ENCODE results near the gene MORN1. TPM values are rescaled to one million over a fixed set of nuclear protein-coding genes. Genes with fewer than 3 reads are reported as not detected.

Gene MORN1
- total and polyA plus RNA-seq, 4 donors, result 2.3 to 6.9 (median 3.6) TPM

DNA sequence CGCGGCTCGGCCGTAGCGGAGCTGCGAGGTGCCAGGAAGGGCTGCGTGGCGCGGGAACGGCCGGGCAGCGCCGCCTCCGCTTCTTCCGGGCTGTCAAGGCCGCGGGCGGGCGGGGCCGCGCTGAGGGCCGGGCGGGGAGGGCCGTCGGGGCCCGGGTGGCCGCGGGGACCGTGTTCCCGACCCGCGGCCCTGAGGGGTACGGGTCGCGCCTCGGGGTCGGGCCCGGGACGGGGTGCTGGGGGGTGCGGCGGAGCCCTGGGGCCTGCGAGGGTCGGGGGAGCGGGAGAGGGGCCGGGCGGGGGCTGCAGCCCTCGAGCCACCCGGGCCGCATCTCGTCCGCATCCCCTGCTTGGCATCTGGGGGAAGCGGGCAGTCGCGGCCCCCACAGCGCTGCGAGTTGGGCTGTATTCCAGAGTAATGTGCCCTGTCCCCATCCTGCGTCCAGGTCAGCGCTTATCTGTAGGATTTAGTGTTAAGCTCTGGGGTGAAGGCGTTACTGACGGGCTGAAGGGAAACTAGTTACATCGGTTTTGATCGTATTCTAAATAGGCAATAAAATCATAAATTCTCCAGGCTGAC is 666 bp upstream of the MORN1 start (continued):
- no peak for TF ChIP-seq EGR1 (IDR thresholded peaks at IDR 0.05; ENCODE audit: low read depth in 2 of 2)

DNA sequence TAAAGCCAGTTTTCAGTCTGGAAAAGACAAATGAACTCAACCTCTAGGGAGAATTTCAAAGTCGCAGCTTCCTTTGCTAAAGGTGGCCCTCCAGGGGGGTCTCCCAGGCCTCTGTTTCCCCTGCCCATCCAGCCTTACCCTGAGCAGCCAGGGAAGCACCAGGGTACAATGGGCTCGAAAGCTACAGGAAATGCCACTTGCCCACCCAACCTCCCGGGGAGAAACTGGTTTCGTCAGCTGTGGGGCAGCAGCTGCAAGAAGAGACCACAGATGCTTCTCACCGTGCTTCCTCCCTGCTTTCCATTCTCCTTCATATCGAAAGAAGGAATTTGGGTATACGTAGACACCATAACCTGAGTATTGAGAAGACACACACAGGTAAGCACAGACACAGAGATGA is 1.7 kb downstream of the MORN1 start:
- H3K4me1 ChIP-seq (ENCODE audit: control insufficient read depth in 4 of 4, insufficient read depth in 4 of 4, low read length in 3 of 4), result peaks cover 3 to 37% (median 34%) of the 10 kb centered on the region in 4 donors
- TF ChIP-seq TAF1 (conservative IDR thresholded peaks at IDR 0.05) (no peak), SP1 (IDR thresholded peaks at IDR 0.05) (no peak), YY1 (IDR thresholded peaks at IDR 0.05) (no peak), GABPA (IDR thresholded peaks at IDR 0.05 in 1 of 2, conservative IDR thresholded peaks at IDR 0.05 in 1 of 2) (no peak), NR2F2 (IDR thresholded peaks at IDR 0.05) (no peak)
- TF ChIP-seq, protein P1, sequence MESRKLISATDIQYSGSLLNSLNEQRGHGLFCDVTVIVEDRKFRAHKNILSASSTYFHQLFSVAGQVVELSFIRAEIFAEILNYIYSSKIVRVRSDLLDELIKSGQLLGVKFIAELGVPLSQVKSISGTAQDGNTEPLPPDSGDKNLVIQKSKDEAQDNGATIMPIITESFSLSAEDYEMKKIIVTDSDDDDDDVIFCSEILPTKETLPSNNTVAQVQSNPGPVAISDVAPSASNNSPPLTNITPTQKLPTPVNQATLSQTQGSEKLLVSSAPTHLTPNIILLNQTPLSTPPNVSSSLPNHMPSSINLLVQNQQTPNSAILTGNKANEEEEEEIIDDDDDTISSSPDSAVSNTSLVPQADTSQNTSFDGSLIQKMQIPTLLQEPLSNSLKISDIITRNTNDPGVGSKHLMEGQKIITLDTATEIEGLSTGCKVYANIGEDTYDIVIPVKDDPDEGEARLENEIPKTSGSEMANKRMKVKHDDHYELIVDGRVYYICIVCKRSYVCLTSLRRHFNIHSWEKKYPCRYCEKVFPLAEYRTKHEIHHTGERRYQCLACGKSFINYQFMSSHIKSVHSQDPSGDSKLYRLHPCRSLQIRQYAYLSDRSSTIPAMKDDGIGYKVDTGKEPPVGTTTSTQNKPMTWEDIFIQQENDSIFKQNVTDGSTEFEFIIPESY (IDR thresholded peaks at IDR 0.05), result no peak
- WGBS, result 91% methylated on average over 7 of the region's 7 CpGs

DNA sequence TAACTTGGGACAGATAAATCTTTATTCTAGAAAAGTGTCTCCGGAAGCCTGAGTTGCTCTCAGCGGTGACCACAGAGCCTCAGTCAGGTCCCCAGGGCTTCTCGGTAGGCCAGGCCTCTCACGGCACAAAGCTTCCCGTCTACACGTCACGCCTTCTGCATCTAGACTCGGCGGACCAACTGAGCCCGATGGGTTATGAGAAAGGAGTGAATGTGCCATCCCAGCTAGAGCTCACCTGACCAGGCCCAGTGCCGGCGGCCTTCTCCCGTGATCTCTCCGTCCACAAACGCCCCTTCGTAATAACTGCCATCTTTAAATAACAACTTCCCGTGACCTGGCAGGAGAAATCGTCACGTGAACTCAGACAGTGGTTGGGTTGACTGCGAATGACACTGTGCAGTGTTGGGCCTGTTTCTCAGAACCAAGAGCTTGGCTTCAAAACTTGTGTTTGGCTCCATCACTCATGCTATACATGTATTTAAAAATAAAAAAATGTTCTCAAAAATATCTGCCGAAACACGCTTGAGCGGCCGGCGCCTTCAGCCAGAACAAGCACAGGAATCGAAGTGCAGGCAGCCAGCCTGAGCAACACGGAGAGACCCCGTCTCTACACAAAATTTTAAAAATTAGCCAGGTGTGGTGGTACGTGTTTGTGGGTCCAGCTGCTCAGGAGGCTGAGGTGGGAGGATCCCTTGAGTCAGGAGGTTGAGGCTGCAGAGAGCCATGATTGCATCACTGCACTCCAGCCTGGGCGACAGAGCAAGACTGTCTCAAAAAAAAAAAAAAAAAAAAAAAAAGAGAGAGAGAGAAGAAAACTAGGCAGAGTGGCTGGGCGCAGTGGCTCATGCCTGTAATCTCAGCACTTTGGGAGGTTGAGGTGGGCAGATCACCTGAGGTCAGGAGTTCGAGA is 3.1 kb downstream of the MORN1 start:
- Histone ChIP-seq H3K4me1 (ENCODE audit: control insufficient read depth in 4 of 4, insufficient read depth in 4 of 4, low read length in 3 of 4) (peaks cover 0 to 25% (median 21%) of the 10 kb centered on the region in 4 donors), H3K4me3 (ENCODE audit: low read depth in 1 of 3, low read length in 3 of 3) (no peak overlapping the region), H3K36me3 (ENCODE audit: control insufficient read depth in 4 of 4, insufficient read depth in 3 of 4, low read depth in 1 of 4, low read length in 3 of 4) (no peaks in the 10 kb centered on the region), H3K9me3 (ENCODE audit: control insufficient read depth in 4 of 4, low read length in 3 of 4) (no peaks in the 10 kb centered on the region), H3K27ac (ENCODE audit: low read depth in 1 of 2, low read length in 2 of 2) (no peak overlapping the region), H3K27me3 (ENCODE audit: control insufficient read depth in 4 of 4, insufficient read depth in 4 of 4, low read length in 3 of 4) (no peaks in the 10 kb centered on the region), H3K9ac (ENCODE audit: low read depth in 1 of 2, low read length in 2 of 2) (no peak overlapping the region)
- 96% methylated on average over 32 of the region's 32 CpGs for WGBS
- no peak for DNase-seq (ENCODE audit: low spot score)
- no peak for TF ChIP-seq TAF1 (conservative IDR thresholded peaks at IDR 0.05)
- TF ChIP-seq, protein P2, sequence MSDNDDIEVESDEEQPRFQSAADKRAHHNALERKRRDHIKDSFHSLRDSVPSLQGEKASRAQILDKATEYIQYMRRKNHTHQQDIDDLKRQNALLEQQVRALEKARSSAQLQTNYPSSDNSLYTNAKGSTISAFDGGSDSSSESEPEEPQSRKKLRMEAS (IDR thresholded peaks at IDR 0.05), result no peak
- no peak for TF ChIP-seq NR2F2 (IDR thresholded peaks at IDR 0.05)
- TF ChIP-seq, protein P3, sequence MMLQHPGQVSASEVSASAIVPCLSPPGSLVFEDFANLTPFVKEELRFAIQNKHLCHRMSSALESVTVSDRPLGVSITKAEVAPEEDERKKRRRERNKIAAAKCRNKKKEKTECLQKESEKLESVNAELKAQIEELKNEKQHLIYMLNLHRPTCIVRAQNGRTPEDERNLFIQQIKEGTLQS (IDR thresholded peaks at IDR 0.05), result no peak
- TF ChIP-seq, protein P4, sequence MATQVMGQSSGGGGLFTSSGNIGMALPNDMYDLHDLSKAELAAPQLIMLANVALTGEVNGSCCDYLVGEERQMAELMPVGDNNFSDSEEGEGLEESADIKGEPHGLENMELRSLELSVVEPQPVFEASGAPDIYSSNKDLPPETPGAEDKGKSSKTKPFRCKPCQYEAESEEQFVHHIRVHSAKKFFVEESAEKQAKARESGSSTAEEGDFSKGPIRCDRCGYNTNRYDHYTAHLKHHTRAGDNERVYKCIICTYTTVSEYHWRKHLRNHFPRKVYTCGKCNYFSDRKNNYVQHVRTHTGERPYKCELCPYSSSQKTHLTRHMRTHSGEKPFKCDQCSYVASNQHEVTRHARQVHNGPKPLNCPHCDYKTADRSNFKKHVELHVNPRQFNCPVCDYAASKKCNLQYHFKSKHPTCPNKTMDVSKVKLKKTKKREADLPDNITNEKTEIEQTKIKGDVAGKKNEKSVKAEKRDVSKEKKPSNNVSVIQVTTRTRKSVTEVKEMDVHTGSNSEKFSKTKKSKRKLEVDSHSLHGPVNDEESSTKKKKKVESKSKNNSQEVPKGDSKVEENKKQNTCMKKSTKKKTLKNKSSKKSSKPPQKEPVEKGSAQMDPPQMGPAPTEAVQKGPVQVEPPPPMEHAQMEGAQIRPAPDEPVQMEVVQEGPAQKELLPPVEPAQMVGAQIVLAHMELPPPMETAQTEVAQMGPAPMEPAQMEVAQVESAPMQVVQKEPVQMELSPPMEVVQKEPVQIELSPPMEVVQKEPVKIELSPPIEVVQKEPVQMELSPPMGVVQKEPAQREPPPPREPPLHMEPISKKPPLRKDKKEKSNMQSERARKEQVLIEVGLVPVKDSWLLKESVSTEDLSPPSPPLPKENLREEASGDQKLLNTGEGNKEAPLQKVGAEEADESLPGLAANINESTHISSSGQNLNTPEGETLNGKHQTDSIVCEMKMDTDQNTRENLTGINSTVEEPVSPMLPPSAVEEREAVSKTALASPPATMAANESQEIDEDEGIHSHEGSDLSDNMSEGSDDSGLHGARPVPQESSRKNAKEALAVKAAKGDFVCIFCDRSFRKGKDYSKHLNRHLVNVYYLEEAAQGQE (IDR thresholded peaks at IDR 0.05), result no peak
- TF ChIP-seq GABPA (IDR thresholded peaks at IDR 0.05 in 1 of 2, conservative IDR thresholded peaks at IDR 0.05 in 1 of 2), result no peak
- no peak for TF ChIP-seq FOXA1 (IDR thresholded peaks at IDR 0.05)
- TF ChIP-seq, protein P5, sequence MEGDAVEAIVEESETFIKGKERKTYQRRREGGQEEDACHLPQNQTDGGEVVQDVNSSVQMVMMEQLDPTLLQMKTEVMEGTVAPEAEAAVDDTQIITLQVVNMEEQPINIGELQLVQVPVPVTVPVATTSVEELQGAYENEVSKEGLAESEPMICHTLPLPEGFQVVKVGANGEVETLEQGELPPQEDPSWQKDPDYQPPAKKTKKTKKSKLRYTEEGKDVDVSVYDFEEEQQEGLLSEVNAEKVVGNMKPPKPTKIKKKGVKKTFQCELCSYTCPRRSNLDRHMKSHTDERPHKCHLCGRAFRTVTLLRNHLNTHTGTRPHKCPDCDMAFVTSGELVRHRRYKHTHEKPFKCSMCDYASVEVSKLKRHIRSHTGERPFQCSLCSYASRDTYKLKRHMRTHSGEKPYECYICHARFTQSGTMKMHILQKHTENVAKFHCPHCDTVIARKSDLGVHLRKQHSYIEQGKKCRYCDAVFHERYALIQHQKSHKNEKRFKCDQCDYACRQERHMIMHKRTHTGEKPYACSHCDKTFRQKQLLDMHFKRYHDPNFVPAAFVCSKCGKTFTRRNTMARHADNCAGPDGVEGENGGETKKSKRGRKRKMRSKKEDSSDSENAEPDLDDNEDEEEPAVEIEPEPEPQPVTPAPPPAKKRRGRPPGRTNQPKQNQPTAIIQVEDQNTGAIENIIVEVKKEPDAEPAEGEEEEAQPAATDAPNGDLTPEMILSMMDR (IDR thresholded peaks at IDR 0.05; ENCODE audit: low read depth, low read length, missing input control), result no peak
- TF ChIP-seq RAD21 (IDR thresholded peaks at IDR 0.05), result no peak
- TF ChIP-seq, protein P1 (IDR thresholded peaks at IDR 0.05), result no peak
- no peak for TF ChIP-seq EGR1 (IDR thresholded peaks at IDR 0.05; ENCODE audit: low read depth in 2 of 2)
- no peak for TF ChIP-seq FOXA2 (IDR thresholded peaks at IDR 0.05)
- TF ChIP-seq SP1 (IDR thresholded peaks at IDR 0.05), result no peak
- no peak for TF ChIP-seq YY1 (IDR thresholded peaks at IDR 0.05)
- TF ChIP-seq JUND (IDR thresholded peaks at IDR 0.05), result no peak
- no peak for TF ChIP-seq HNF4G (IDR thresholded peaks at IDR 0.05)
- no peak for TF ChIP-seq RXRA (IDR thresholded peaks at IDR 0.05)

More for the DNA sequence above, 1.7 kb downstream of the MORN1 start:
- no peak overlapping the region for H3K27ac ChIP-seq (ENCODE audit: low read depth in 1 of 2, low read length in 2 of 2)
- H3K36me3 ChIP-seq (ENCODE audit: control insufficient read depth in 4 of 4, insufficient read depth in 3 of 4, low read depth in 1 of 4, low read length in 3 of 4), result no peaks in the 10 kb centered on the region
- no peak overlapping the region for H3K9ac ChIP-seq (ENCODE audit: low read depth in 1 of 2, low read length in 2 of 2)
- DNase-seq (ENCODE audit: low spot score), result no peak
- no peak overlapping the region for H3K4me3 ChIP-seq (ENCODE audit: low read depth in 1 of 3, low read length in 3 of 3)
- H3K27me3 ChIP-seq (ENCODE audit: control insufficient read depth in 4 of 4, insufficient read depth in 4 of 4, low read length in 3 of 4), result no peaks in the 10 kb centered on the region
- H3K9me3 ChIP-seq (ENCODE audit: control insufficient read depth in 4 of 4, low read length in 3 of 4), result no peaks in the 10 kb centered on the region

Data from liver (tissue), 9 donors.